Astrocyte (in vitro differentiated cells and primary cell): ENCODE results near the gene TFPI2. TPM values are rescaled to one million over a fixed set of nuclear protein-coding genes. Genes with fewer than 3 reads are reported as not detected.

Source experiments
- DNase-seq: peaks from one replicate; pipeline ENCODE4 v3.0.0-alpha.2; 2010; ENCODE audit warnings: low read depth
- FAIRE-seq: peaks from 2 replicates; lab custom pipeline; 2011; peaks lifted over from hg19 to GRCh38; lab: Jason Lieb, UNC
- H2AFZ ChIP-seq: 2 replicates; pipeline ENCODE4 v1.6.0; 2012; ENCODE audit warnings: low read depth, low read length, inconsistent platforms
- H3K27ac ChIP-seq: 2 replicates; pipeline ENCODE4 v1.5.1; 2011; ENCODE audit warnings: low read depth, low read length, inconsistent platforms
- H3K27me3 ChIP-seq: 2 replicates; pipeline ENCODE4 v1.6.0; 2011; ENCODE audit warnings: low read length, inconsistent platforms; ENCODE audit not compliant: insufficient read depth
- H3K36me3 ChIP-seq: 2 replicates; pipeline ENCODE4 v1.5.1; 2011; ENCODE audit warnings: low read length, inconsistent platforms; ENCODE audit not compliant: insufficient read depth
- H3K4me1 ChIP-seq: 2 replicates; pipeline ENCODE4 v1.5.1; 2011; ENCODE audit warnings: low read length, inconsistent platforms; ENCODE audit not compliant: insufficient read depth
- H3K4me2 ChIP-seq: 2 replicates; pipeline ENCODE4 v1.6.0; 2012; ENCODE audit warnings: low read length, inconsistent platforms
- H3K4me3 ChIP-seq: 2 replicates; pipeline ENCODE4 v1.5.1; 2011; ENCODE audit warnings: low read depth, mild to moderate bottlenecking, low read length, inconsistent platforms; ENCODE audit not compliant: insufficient read depth
- H3K79me2 ChIP-seq: 2 replicates; pipeline ENCODE4 v1.6.0; 2012; ENCODE audit warnings: mild to moderate bottlenecking, low read length, inconsistent platforms; ENCODE audit not compliant: insufficient read depth
- H3K9ac ChIP-seq: 2 replicates; pipeline ENCODE4 v1.6.0; 2012; ENCODE audit warnings: mild to moderate bottlenecking, low read length, inconsistent platforms
- H3K9me3 ChIP-seq: 2 replicates; pipeline ENCODE4 v1.5.1; 2012; ENCODE audit warnings: low read depth, mild to moderate bottlenecking, low read length, inconsistent platforms; ENCODE audit not compliant: insufficient read depth
- H4K20me1 ChIP-seq: 2 replicates; pipeline ENCODE4 v1.6.0; 2012; ENCODE audit warnings: low read length, inconsistent platforms; ENCODE audit not compliant: insufficient read depth
- H3K27ac Mint-ChIP-seq: one replicate; pipeline ENCODE4 v1.8.0; 2021; ENCODE audit warnings: mild to moderate bottlenecking, mixed read lengths; ENCODE audit not compliant: unreplicated experiment
- H3K27me3 Mint-ChIP-seq: one replicate; pipeline ENCODE4 v1.8.0; 2021; ENCODE audit warnings: low read depth, mixed read lengths; ENCODE audit not compliant: unreplicated experiment
- H3K36me3 Mint-ChIP-seq: one replicate; pipeline ENCODE4 v1.8.0; 2021; ENCODE audit warnings: low read depth, mixed read lengths; ENCODE audit not compliant: unreplicated experiment
- H3K4me1 Mint-ChIP-seq: one replicate; pipeline ENCODE4 v1.8.0; 2021; ENCODE audit warnings: low read depth, mixed read lengths; ENCODE audit not compliant: unreplicated experiment
- H3K4me3 Mint-ChIP-seq: one replicate; pipeline ENCODE4 v1.8.0; 2021; ENCODE audit warnings: mild to moderate bottlenecking, moderate library complexity, mixed read lengths; ENCODE audit not compliant: unreplicated experiment
- H3K9me3 Mint-ChIP-seq: one replicate; pipeline ENCODE4 v1.8.0; 2021; ENCODE audit warnings: mild to moderate bottlenecking, mixed read lengths; ENCODE audit not compliant: unreplicated experiment
- CTCF ChIP-seq: IDR thresholded peaks from 2 replicates; pipeline ENCODE4 v1.5.1; 2011; ENCODE audit warnings: low read depth, mild to moderate bottlenecking, inconsistent platforms, low read length, moderate library complexity; ENCODE audit not compliant: insufficient read depth
- EZH2 ChIP-seq: IDR thresholded peaks from 2 replicates; pipeline ENCODE4 v1.6.1; 2012; ENCODE audit warnings: mild to moderate bottlenecking, low read length, inconsistent platforms; ENCODE audit not compliant: insufficient read depth
- total RNA-seq: library from RNA; stranded (reverse); gene quantifications from 2 replicates; pipeline ENCODE4 v1.2.1, GENCODE V29; 2021

TFPI2 gene
- total RNA-seq, 1 donor from 2014 or later = 74.8 TPM

DNA sequence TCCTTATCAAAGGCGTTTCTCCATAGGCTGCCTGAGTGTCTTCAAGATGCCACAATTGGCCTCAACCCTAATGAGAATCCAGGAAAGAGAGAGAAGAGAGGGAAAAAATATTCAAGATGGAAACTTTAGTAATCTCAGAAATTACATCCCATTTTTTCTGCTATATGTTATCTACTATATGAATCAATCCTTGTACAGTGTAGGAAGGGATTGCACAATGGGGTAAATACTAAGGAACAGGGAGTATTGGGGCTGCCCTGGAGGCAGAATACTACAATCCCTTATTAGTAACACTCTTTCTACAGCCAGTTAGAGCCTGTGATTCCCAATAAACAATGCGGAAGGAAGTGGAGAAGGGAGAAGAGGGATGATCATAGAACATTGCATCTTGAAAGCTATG, 27.9 kb downstream of the TFPI2 start:
- H4K20me1 ChIP-seq = no peaks in the 10 kb centered on the region
- Mint-ChIP-seq H3K27ac (no peak overlapping the region), H3K36me3 (no peaks in the 10 kb centered on the region), H3K4me1 (no peaks in the 10 kb centered on the region), H3K4me3 (no peak overlapping the region), H3K9me3 (no peaks in the 10 kb centered on the region), H3K27me3 (no peaks in the 10 kb centered on the region)
- H3K36me3 ChIP-seq = no peaks in the 10 kb centered on the region
- H3K9me3 ChIP-seq = no peaks in the 10 kb centered on the region
- DNase-seq (no peak), FAIRE-seq (no peak)
- no peaks in the 10 kb centered on the region for H3K27me3 ChIP-seq
- H3K4me2 ChIP-seq = no peak overlapping the region
- TF ChIP-seq CTCF (no peak), EZH2 (no peak)
- H2AFZ ChIP-seq = no peak overlapping the region
- no peaks in the 10 kb centered on the region for H3K79me2 ChIP-seq
- H3K4me3 ChIP-seq = no peak overlapping the region
- H3K4me1 ChIP-seq = no peaks in the 10 kb centered on the region
- no peak overlapping the region for H3K9ac ChIP-seq
- no peak overlapping the region for H3K27ac ChIP-seq

- H4K20me1 ChIP-seq = no peaks in the 10 kb centered on the region
- TF ChIP-seq EZH2 = no peak
- TF ChIP-seq CTCF = no peak
- no peaks in the 10 kb centered on the region for H3K9me3 ChIP-seq
- no peak overlapping the region for H3K27ac Mint-ChIP-seq
- no peak overlapping the region for H2AFZ ChIP-seq
- no peak overlapping the region for H3K4me2 ChIP-seq
- FAIRE-seq = no peak
- H3K27me3 ChIP-seq = no peaks in the 10 kb centered on the region
- H3K36me3 Mint-ChIP-seq = no peaks in the 10 kb centered on the region
- no peaks in the 10 kb centered on the region for H3K79me2 ChIP-seq
- no peak overlapping the region for H3K27ac ChIP-seq
- H3K4me3 ChIP-seq = no peak overlapping the region
- no peaks in the 10 kb centered on the region for H3K4me1 Mint-ChIP-seq
- H3K4me3 Mint-ChIP-seq = no peak overlapping the region
- H3K36me3 ChIP-seq = no peaks in the 10 kb centered on the region
- H3K27me3 Mint-ChIP-seq = no peaks in the 10 kb centered on the region
- no peaks in the 10 kb centered on the region for H3K4me1 ChIP-seq
- no peak for DNase-seq
- no peaks in the 10 kb centered on the region for H3K9me3 Mint-ChIP-seq
- H3K9ac ChIP-seq = no peak overlapping the region
These were observed 29.1 kb downstream of the TFPI2 start for GRCh38 chr7:93861325-93861949.

DNA sequence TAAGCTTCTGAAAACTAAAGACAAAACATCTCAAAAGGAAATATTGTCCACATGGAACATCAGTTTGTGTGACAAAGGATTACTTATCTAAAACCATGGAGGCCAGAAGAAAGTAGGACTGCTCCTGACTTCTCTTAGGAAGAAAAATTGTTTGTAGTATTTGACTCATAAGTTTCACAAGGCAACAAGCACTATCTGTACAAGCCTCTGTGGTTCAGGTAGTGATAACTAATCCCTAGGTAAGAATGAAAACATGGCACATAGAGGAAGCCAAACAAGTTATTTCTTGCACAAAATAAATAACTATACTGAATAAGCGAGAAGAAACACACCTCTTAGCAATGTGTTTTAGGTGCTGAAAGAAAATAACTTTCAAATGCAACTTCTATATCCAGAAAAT, 30.3 kb downstream of the TFPI2 start:
- TF ChIP-seq EZH2 = no peak
- no peak for TF ChIP-seq CTCF
- no peaks in the 10 kb centered on the region for H3K36me3 Mint-ChIP-seq
- H3K4me3 ChIP-seq = no peak overlapping the region
- H3K27ac ChIP-seq = no peak overlapping the region
- no peaks in the 10 kb centered on the region for H4K20me1 ChIP-seq
- H3K4me2 ChIP-seq = no peak overlapping the region
- peaks cover 2% of the 10 kb centered on the region for H3K4me1 Mint-ChIP-seq
- DNase-seq (no peak), FAIRE-seq (no peak)
- H3K9me3 ChIP-seq = no peaks in the 10 kb centered on the region
- H2AFZ ChIP-seq = no peak overlapping the region
- no peaks in the 10 kb centered on the region for H3K79me2 ChIP-seq
- no peak overlapping the region for H3K4me3 Mint-ChIP-seq
- H3K4me1 ChIP-seq = no peaks in the 10 kb centered on the region
- no peaks in the 10 kb centered on the region for H3K36me3 ChIP-seq
- H3K9ac ChIP-seq = no peak overlapping the region
- H3K27me3 Mint-ChIP-seq = no peaks in the 10 kb centered on the region
- H3K27me3 ChIP-seq = no peaks in the 10 kb centered on the region
- H3K9me3 Mint-ChIP-seq = no peaks in the 10 kb centered on the region
- no peak overlapping the region for H3K27ac Mint-ChIP-seq
